ENCODE data around the gene GABBR2.

Gene GABBR2

DNA sequence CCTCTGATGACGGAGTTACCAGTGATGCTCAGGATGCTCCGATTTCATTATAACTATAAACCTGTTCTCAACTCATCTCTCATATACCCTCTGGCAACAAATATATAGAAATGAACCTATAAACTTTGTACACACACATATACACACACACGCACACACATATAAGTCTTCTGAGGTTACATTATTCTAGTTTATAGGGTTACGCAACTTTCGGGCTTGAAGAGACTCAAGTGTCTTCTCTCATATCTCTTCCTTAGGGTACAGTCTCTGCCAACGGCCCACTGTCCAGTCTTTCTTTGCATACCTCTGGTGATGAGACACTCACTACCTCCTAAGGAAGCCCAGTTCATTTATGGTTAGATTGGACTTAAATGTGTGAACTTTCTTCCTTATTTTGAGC, 383.9 kb downstream of the GABBR2 start:
- H3K4me3 ChIP-seq (ENCODE audit: low read depth, low read length), result no peak overlapping the region
- no peaks in the 10 kb centered on the region for H3K4me1 ChIP-seq (ENCODE audit: control insufficient read depth, insufficient read depth, low read length)
- no peak overlapping the region for H3K9ac ChIP-seq (ENCODE audit: low read depth, low read length)
- no peaks in the 10 kb centered on the region for H3K27me3 ChIP-seq (ENCODE audit: control insufficient read depth, insufficient read depth, low read length)
- H3K27ac ChIP-seq (ENCODE audit: low read depth, low read length), result no peak overlapping the region
- H3K36me3 ChIP-seq (ENCODE audit: control insufficient read depth, insufficient read depth, low read length), result no peaks in the 10 kb centered on the region
- H3K9me3 ChIP-seq (ENCODE audit: control insufficient read depth, insufficient read depth, low read length), result no peaks in the 10 kb centered on the region

DNA sequence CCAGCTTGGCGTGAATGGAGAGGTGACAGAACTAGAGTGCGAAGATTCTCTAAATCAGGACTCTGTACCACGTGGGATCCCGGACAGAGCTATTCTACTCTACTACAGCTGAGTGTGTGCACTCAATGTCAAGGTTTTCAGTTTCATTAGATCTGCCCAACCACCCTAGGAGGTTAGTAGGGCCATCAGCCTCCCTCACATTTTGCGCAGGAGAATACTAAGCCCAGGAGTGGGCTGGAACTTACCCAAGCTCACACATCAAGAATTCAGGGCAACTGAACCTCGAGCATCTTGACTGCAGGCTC, 385.0 kb downstream of the GABBR2 start:
- Histone ChIP-seq H3K27me3 (ENCODE audit: control insufficient read depth, insufficient read depth, low read length) (no peaks in the 10 kb centered on the region), H3K4me1 (ENCODE audit: control insufficient read depth, insufficient read depth, low read length) (no peaks in the 10 kb centered on the region), H3K36me3 (ENCODE audit: control insufficient read depth, insufficient read depth, low read length) (no peaks in the 10 kb centered on the region), H3K27ac (ENCODE audit: low read depth, low read length) (no peak overlapping the region), H3K9me3 (ENCODE audit: control insufficient read depth, insufficient read depth, low read length) (no peaks in the 10 kb centered on the region), H3K4me3 (ENCODE audit: low read depth, low read length) (no peak overlapping the region), H3K9ac (ENCODE audit: low read depth, low read length) (no peak overlapping the region)

DNA sequence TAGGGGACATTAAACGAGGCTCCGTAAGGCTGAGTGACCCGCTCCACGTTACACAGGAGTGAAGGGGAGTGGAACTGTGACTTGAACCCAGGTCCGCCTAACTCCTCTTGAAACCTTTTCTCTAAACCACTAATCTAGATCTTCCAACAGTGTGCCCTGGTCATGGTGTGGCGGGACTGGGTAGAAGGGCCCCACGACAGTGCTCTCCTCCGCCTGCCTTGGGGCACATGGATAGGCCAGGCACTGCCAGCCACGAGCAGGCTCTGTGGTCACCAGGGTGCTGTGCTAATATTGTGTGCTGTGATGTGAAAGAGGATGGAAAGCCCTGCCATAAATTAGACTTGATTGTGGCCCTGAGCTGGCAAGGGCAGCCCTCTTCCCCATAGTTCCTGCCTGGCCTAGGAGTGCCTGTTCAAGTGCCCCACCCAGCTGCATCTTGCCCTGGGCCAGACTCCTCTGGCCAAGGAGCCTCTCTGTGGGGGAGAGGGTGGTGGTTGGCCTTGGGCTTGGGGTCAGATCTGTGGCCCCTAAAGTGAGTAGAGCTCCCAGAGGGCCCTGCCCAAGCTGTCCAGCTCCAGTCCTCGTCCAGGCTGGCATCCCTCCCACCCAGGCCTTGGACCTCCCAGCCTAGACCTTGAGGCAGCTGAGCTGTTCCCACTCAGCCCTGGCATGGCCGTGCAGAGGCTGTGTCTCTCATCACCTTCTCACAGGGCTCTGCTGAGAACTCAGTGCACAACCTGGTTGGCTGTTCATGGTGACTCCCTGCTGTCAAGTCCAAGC, 385.5 kb downstream of the GABBR2 start:
- Histone ChIP-seq H3K4me1 (ENCODE audit: control insufficient read depth, insufficient read depth, low read length) (no peaks in the 10 kb centered on the region), H3K9me3 (ENCODE audit: control insufficient read depth, insufficient read depth, low read length) (no peaks in the 10 kb centered on the region), H3K27ac (ENCODE audit: low read depth, low read length) (no peak overlapping the region), H3K4me3 (ENCODE audit: low read depth, low read length) (no peak overlapping the region), H3K27me3 (ENCODE audit: control insufficient read depth, insufficient read depth, low read length) (no peaks in the 10 kb centered on the region), H3K9ac (ENCODE audit: low read depth, low read length) (no peak overlapping the region), H3K36me3 (ENCODE audit: control insufficient read depth, insufficient read depth, low read length) (no peaks in the 10 kb centered on the region)

DNA sequence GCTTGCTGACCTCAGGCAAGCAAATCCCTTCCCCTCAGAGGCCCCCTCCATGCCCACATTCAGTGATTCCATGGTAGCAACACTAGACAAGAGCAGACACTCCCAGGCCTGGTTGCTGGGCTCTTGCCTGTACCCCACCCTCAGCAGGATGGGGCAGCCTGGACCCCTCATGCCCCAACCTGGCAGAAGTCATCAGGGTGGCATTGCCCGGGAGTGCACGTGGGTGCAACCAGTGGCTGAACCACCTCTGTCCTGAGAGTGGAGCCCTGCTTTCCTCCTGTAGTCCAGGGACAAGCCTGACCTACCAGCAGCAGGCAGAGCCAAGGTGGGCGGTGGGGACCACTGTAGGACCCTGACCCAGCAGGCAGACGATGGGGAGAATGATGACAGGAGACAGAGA, 387.5 kb downstream of the GABBR2 start:
- Histone ChIP-seq H3K27me3 (ENCODE audit: control insufficient read depth, insufficient read depth, low read length) (no peaks in the 10 kb centered on the region), H3K9ac (ENCODE audit: low read depth, low read length) (no peak overlapping the region), H3K4me1 (ENCODE audit: control insufficient read depth, insufficient read depth, low read length) (no peaks in the 10 kb centered on the region), H3K36me3 (ENCODE audit: control insufficient read depth, insufficient read depth, low read length) (no peaks in the 10 kb centered on the region), H3K9me3 (ENCODE audit: control insufficient read depth, insufficient read depth, low read length) (no peaks in the 10 kb centered on the region), H3K27ac (ENCODE audit: low read depth, low read length) (no peak overlapping the region), H3K4me3 (ENCODE audit: low read depth, low read length) (no peak overlapping the region)

DNA sequence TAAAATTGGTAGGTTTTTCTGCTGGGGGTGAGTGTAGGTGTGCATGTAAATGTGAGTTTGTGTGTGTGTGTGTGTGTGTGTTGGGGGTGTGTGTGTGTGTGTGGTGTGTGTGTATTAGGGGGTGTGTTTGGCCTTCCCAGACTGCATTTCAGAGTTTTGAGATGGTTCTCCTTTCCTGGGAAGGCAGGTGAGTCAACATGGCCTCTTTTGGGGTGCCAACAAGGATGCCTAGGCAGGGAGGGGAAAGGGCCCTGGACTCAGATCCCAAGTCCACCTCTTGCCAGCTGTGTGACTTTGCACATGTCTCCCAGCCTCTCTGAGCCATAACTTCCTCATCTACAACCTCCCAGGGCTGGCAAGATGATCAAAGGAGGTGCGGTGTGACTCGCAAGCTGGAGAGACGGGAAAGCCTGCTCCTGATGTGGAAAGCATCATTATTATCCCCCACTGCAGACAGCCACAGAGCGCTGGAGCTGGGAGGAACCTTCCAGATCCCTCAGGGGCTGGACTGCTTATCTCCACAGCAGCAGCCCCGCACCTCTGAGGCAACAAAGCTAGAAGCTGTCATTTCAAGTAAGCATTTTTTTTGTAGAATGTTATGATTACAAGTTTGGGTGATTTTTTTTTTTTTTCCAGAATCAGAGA, 389.8 kb downstream of the GABBR2 start:
- no peak overlapping the region for H3K4me3 ChIP-seq (ENCODE audit: low read depth, low read length)
- H3K27ac ChIP-seq (ENCODE audit: low read depth, low read length), result no peak overlapping the region
- H3K9me3 ChIP-seq (ENCODE audit: control insufficient read depth, insufficient read depth, low read length), result no peaks in the 10 kb centered on the region
- H3K9ac ChIP-seq (ENCODE audit: low read depth, low read length), result no peak overlapping the region
- no peaks in the 10 kb centered on the region for H3K27me3 ChIP-seq (ENCODE audit: control insufficient read depth, insufficient read depth, low read length)
- H3K4me1 ChIP-seq (ENCODE audit: control insufficient read depth, insufficient read depth, low read length), result peaks cover 5% of the 10 kb centered on the region; the same call in 1 of the 2 replicates
- H3K36me3 ChIP-seq (ENCODE audit: control insufficient read depth, insufficient read depth, low read length), result no peaks in the 10 kb centered on the region

DNA sequence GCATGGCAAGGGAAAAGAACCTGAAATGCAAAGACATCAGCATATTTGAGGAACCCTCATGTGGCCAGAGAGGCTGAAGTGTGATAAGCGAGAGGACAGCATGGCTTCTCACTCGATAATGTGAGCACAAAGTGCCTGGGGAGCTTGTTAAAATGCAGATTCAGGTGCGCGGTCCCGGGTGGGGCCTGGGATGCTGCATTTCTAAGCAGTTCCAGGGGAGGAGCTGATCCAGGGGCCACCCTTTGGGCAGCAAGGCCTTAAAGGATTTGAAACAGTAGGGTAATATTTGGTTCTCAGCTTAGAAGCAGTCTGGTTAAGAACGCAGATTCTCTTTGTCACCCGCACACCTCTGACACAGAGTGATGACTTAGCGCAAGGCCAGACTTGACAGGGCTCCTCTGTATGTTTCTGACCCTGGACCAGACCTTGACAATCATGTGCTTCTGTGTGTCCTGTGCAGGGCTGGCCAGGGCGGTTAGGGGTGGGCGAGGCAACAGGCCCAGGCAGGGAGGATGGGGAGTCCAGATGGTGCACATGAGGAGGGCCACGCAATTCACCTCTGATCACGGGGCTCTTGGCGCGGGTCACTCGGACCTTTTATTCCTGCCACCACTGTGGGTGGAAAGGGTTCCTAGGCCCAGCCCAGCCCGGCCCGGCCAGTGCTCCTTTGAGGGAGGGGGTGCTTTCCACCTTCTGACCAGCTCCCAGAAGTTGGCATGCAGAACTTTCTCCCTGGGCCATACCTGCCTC, 390.5 kb downstream of the GABBR2 start:
- Histone ChIP-seq H3K4me3 (ENCODE audit: low read depth, low read length) (no peak overlapping the region), H3K9me3 (ENCODE audit: control insufficient read depth, insufficient read depth, low read length) (no peaks in the 10 kb centered on the region), H3K27ac (ENCODE audit: low read depth, low read length) (no peak overlapping the region), H3K9ac (ENCODE audit: low read depth, low read length) (no peak overlapping the region), H3K4me1 (ENCODE audit: control insufficient read depth, insufficient read depth, low read length) (peaks cover 5% of the 10 kb centered on the region; the same call in 1 of the 2 replicates), H3K36me3 (ENCODE audit: control insufficient read depth, insufficient read depth, low read length) (no peaks in the 10 kb centered on the region), H3K27me3 (ENCODE audit: control insufficient read depth, insufficient read depth, low read length) (no peaks in the 10 kb centered on the region)

DNA sequence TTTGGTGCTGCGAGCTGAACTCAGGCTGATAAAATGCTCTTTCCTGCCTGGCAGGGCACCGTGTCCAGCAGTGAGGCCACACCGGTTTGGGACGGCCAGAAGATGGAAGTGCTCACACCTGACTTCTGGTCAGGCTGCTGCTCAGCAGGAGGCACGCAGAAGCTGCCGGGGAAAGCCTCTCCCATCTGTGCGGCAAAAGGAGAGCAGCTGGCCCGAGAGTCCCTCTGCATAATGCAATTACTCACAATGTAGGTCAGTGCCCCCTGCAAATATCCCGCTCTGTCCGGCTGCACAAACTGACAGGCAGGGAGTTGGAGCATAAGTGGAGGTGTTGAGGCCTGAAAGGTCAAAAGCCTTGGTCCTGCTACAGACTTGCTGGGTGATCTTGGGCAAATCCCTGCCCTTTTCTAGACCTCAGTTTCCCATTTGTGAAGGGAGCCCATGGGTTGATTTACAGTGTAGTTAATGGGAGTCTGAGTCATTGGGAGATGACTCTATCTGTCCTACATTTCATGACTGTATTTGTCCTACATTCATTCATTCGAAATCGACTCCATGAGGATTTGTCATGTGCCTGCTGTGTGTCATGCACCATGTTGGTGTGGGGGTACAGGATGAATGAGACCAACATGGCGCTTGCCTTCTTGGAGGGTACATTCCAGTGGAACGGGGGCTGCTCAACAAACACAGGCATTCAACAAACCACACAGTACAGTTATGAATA, 391.4 kb downstream of the GABBR2 start:
- no peak overlapping the region for H3K9ac ChIP-seq (ENCODE audit: low read depth, low read length)
- H3K36me3 ChIP-seq (ENCODE audit: control insufficient read depth, insufficient read depth, low read length), result no peaks in the 10 kb centered on the region
- H3K4me3 ChIP-seq (ENCODE audit: low read depth, low read length), result no peak overlapping the region
- peaks cover 5% of the 10 kb centered on the region; the same call in 1 of the 2 replicates for H3K4me1 ChIP-seq (ENCODE audit: control insufficient read depth, insufficient read depth, low read length)
- H3K9me3 ChIP-seq (ENCODE audit: control insufficient read depth, insufficient read depth, low read length), result no peaks in the 10 kb centered on the region
- H3K27me3 ChIP-seq (ENCODE audit: control insufficient read depth, insufficient read depth, low read length), result no peaks in the 10 kb centered on the region
- H3K27ac ChIP-seq (ENCODE audit: low read depth, low read length), result no peak overlapping the region

DNA sequence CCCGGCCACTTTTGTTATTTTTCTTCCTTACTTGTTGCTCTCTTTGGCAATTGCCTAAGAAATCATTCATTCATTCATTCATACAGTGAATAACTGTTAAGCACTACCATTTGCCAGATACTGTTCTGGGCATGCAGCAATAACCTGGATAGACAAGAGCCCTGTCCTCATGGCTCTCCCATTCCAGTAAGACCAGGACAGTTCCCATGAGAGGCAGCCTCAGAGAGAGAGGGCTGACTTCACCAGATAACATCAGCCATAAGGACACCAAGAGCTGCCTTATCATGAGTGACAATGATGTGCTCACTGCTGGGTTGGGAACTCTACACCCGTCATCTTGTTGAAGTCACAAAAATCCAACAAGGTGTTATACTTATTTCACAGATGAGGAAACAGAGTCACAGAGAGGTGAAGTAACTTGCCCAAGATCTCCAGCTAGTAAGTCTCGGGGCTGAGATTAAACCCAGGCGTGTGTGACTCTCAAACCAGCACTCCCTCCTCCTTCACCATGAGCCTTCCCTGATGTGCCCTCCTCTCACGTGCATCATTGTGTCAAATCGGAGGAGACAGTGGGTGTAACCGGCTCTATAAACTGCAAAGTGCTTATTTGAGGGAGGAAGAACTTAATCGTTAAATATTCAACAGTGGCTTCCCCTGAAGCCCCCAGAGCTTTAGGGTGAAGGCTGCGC, 392.1 kb downstream of the GABBR2 start:
- Histone ChIP-seq H3K36me3 (ENCODE audit: control insufficient read depth, insufficient read depth, low read length) (no peaks in the 10 kb centered on the region), H3K4me1 (ENCODE audit: control insufficient read depth, insufficient read depth, low read length) (peaks cover 5% of the 10 kb centered on the region; the same call in 1 of the 2 replicates), H3K9me3 (ENCODE audit: control insufficient read depth, insufficient read depth, low read length) (no peaks in the 10 kb centered on the region), H3K9ac (ENCODE audit: low read depth, low read length) (no peak overlapping the region), H3K27me3 (ENCODE audit: control insufficient read depth, insufficient read depth, low read length) (no peaks in the 10 kb centered on the region), H3K4me3 (ENCODE audit: low read depth, low read length) (no peak overlapping the region), H3K27ac (ENCODE audit: low read depth, low read length) (no peak overlapping the region)

DNA sequence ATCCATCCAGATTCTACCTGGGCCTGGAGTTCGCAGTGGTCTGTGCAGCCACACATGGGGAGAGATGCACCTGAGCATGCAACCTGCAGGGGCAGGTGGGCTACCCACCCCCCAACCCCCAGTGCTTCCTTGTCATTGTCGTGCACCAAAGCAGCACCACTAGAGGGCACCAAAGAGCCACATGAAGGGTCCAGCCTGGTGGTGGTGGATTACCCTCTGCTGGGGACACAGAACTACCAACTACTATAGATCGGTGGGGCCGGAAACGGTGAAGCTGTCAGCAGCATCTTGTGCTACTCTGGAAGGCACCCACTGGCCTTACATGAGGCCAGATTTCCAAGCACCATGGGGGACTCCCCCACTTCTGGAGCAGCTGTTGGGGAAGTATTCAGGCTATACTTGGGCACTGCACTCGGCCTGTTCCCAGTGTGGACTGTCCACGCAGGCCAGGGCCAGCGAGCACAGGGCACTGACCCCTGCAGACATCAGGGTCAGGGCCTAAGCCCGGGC, 393.1 kb downstream of the GABBR2 start:
- Histone ChIP-seq H3K4me1 (ENCODE audit: control insufficient read depth, insufficient read depth, low read length) (peaks cover 5% of the 10 kb centered on the region; the same call in 1 of the 2 replicates), H3K36me3 (ENCODE audit: control insufficient read depth, insufficient read depth, low read length) (no peaks in the 10 kb centered on the region), H3K27ac (ENCODE audit: low read depth, low read length) (no peak overlapping the region), H3K4me3 (ENCODE audit: low read depth, low read length) (no peak overlapping the region), H3K9ac (ENCODE audit: low read depth, low read length) (no peak overlapping the region), H3K9me3 (ENCODE audit: control insufficient read depth, insufficient read depth, low read length) (no peaks in the 10 kb centered on the region), H3K27me3 (ENCODE audit: control insufficient read depth, insufficient read depth, low read length) (no peaks in the 10 kb centered on the region)

DNA sequence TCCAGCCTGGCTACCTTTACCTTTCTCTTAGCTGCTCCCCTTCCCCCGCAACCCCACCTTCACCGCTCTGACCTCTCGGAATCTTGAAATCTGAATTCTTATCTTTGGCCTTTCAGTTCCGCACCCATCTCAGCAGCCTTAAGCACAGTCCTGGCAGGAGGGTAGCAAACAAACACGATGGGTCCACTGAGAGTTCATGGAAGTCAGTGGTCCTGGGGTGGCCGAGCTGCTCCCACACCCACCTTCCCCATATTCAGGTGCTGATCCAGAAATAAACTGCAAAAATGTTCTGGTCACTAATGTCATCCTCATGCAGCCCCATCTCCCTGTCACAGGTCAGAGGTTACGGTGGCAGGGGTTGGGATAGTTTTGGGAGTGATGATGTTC, 393.7 kb downstream of the GABBR2 start:
- no peaks in the 10 kb centered on the region for H3K36me3 ChIP-seq (ENCODE audit: control insufficient read depth, insufficient read depth, low read length)
- H3K27ac ChIP-seq (ENCODE audit: low read depth, low read length), result no peak overlapping the region
- no peaks in the 10 kb centered on the region for H3K9me3 ChIP-seq (ENCODE audit: control insufficient read depth, insufficient read depth, low read length)
- peaks cover 5% of the 10 kb centered on the region; the same call in 1 of the 2 replicates for H3K4me1 ChIP-seq (ENCODE audit: control insufficient read depth, insufficient read depth, low read length)
- H3K4me3 ChIP-seq (ENCODE audit: low read depth, low read length), result no peak overlapping the region
- H3K27me3 ChIP-seq (ENCODE audit: control insufficient read depth, insufficient read depth, low read length), result no peaks in the 10 kb centered on the region
- no peak overlapping the region for H3K9ac ChIP-seq (ENCODE audit: low read depth, low read length)

All from HUES48 (cell line).